Measurements from ENCODE around the gene KIF1A.

The KIF1A gene

DNA sequence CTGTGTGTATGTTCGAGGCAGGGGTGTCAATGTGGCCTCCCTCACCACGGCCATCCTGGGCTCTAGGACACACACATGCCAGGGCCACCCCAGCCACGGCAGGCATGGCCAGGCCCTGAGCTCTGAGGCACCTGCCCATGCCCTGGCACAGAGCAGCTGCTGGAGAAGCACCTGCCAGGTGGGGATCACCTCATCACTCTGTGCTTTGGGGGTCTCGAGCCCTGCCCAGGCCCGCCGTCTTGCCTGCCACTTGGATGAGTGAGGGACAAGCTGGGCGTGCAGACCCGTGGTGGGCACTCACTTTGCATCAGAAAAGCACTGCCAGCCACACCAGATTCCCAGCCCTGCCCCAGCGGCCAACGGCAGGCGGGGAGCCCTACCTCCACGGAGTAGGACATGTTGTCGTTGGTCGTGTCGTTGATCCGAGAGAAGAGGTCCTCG is 33.1 kb downstream of the KIF1A start:
- Histone ChIP-seq H3K9me3 (ENCODE audit: control insufficient read depth in 5 of 5, low read length in 5 of 5) (no peaks in the 10 kb centered on the region), H3K36me3 (ENCODE audit: control insufficient read depth in 5 of 5, insufficient read depth in 5 of 5, low read length in 5 of 5) (no peaks in the 10 kb centered on the region), H3K4me3 (ENCODE audit: low read depth in 1 of 5, low read length in 5 of 5) (no peak overlapping the region), H3K27me3 (ENCODE audit: control insufficient read depth in 5 of 5, insufficient read depth in 4 of 5, low read length in 5 of 5) (peaks cover 10 to 46% (median 30%) of the 10 kb centered on the region in 5 donors), H3K9ac (ENCODE audit: low read length in 5 of 5) (no peak overlapping the region), H3K4me1 (ENCODE audit: control insufficient read depth in 5 of 5, insufficient read depth in 5 of 5, low read length in 5 of 5) (no peaks in the 10 kb centered on the region), H3K27ac (ENCODE audit: low read depth, low read length) (no peak overlapping the region)

DNA sequence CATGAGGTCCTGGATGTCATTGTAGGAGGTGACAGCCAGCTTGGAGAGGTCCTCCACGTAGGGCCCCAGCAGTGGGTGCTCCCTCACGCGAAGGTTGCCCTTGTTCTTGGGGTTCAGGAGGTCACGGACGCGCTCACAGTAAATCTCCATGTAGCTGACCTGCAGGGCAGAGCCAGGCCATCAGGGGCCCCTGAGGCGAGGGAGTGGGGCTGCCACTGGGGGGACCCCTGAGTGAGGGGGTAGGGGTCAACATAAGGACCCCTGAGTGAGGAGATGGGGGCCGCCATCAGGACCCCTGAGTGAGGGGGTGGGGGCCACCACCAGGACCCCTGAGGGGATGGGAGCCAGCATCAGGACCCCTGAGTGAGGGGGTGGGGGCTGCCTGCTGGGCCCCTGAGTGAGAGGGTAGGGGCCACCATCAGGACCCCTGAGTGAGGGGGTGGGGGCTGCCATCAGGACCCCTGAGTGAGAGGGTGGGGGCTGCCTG is 33.6 kb downstream of the KIF1A start:
- H3K27ac ChIP-seq (ENCODE audit: low read depth, low read length) = no peak overlapping the region
- peaks cover 10 to 50% (median 34%) of the 10 kb centered on the region in 5 donors for H3K27me3 ChIP-seq (ENCODE audit: control insufficient read depth in 5 of 5, insufficient read depth in 4 of 5, low read length in 5 of 5)
- H3K36me3 ChIP-seq (ENCODE audit: control insufficient read depth in 5 of 5, insufficient read depth in 5 of 5, low read length in 5 of 5) = no peaks in the 10 kb centered on the region
- H3K9me3 ChIP-seq (ENCODE audit: control insufficient read depth in 5 of 5, low read length in 5 of 5) = peaks cover 0 to 2% (median 0%) of the 10 kb centered on the region in 5 donors
- no peak overlapping the region for H3K4me3 ChIP-seq (ENCODE audit: low read depth in 1 of 5, low read length in 5 of 5)
- H3K9ac ChIP-seq (ENCODE audit: low read length in 5 of 5) = no peak overlapping the region
- peaks cover 0 to 1% (median 0%) of the 10 kb centered on the region in 5 donors for H3K4me1 ChIP-seq (ENCODE audit: control insufficient read depth in 5 of 5, insufficient read depth in 5 of 5, low read length in 5 of 5)

DNA sequence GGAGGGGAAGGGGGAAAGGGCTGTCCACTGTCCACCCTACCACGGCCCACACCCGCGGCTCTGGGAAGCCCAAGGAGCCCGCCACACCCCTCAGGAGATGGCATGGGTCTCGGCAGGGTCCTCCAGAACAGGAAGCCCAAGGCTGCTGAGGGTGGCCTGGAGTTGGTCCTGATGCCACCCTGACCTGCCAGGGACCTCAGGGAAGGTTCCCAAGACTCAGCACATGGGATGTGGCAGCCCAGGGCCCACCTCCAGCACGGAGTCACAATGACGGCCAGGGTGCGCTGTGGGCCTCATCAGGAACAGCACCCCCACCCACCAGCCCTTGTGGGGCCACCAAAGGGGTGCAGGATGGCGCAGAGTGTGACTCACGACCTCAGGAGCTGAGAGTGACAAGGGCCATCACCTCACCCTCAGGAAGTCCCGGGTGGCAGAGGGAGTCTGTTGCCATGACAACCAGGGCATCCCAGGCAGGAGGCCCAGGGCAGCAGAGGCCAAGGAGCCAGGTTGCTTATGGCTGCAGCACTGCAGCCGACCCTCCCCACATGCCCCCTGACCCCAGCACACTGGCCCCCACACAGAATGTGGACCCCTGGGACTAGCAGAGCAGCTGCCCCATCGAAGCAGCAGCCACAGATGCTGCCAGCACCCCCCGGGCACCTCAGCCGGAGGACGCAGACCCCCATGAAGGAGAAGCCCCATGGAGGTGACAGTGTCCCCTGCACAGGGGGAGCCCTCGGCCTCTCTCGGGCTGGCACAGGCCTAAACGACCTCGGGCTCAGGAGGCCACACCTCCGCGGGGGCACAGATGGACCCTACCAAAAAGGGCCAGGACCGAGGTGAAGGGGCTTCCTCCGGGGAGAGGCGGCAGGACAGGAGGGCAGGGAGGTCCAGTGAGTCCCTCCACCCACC is 34.3 kb downstream of the KIF1A start:
- H3K27ac ChIP-seq (ENCODE audit: low read depth, low read length) = no peak overlapping the region
- no peak overlapping the region for H3K4me3 ChIP-seq (ENCODE audit: low read depth in 1 of 5, low read length in 5 of 5)
- H3K27me3 ChIP-seq (ENCODE audit: control insufficient read depth in 5 of 5, insufficient read depth in 4 of 5, low read length in 5 of 5) = peaks cover 10 to 50% (median 35%) of the 10 kb centered on the region in 5 donors
- H3K9ac ChIP-seq (ENCODE audit: low read length in 5 of 5) = no peak overlapping the region
- no peaks in the 10 kb centered on the region for H3K36me3 ChIP-seq (ENCODE audit: control insufficient read depth in 5 of 5, insufficient read depth in 5 of 5, low read length in 5 of 5)
- peaks cover 0 to 2% (median 0%) of the 10 kb centered on the region in 5 donors for H3K9me3 ChIP-seq (ENCODE audit: control insufficient read depth in 5 of 5, low read length in 5 of 5)
- peaks cover 0 to 1% (median 0%) of the 10 kb centered on the region in 5 donors for H3K4me1 ChIP-seq (ENCODE audit: control insufficient read depth in 5 of 5, insufficient read depth in 5 of 5, low read length in 5 of 5)

DNA sequence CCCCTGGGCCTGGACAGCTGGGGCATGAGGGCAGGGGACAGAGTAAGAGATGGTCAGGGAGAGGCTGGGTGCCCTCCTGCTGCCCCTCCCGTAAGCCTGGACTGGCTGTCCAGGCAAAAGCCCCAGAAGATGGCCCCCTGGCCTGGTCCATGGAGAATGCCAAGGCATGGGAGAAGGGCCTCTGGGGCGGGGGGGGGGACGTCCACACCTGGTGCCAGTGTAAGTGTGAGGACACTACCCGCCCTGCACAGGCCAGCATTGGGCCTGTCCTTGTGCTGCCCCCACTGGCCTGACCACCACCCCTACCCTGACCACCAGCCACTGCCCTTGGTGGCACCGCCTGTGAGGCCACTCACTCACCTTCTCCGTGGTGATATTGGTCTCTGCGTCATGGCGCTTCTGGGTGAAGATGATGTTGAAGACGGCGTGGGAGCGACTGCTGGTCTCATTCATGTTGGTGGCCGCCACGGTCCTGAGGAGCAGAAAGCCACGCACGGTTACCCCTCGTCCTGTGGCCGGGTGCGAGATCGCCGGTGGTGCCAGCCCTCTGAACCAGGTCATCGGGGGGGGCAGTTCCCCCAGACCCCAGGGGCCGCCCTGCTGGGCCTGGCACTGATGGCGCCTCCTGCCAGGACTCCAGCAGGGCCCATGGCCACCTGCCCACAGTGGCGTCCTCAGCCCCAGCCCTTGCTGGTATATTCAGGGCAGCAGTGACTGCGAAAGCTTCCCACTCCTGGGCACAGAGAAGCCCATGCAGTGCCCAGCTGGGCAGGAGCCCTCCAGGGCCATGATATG is 35.2 kb downstream of the KIF1A start:
- Histone ChIP-seq H3K9ac (ENCODE audit: low read length in 5 of 5) (no peak overlapping the region), H3K4me1 (ENCODE audit: control insufficient read depth in 5 of 5, insufficient read depth in 5 of 5, low read length in 5 of 5) (peaks cover 0 to 7% (median 3%) of the 10 kb centered on the region in 5 donors), H3K4me3 (ENCODE audit: low read depth in 1 of 5, low read length in 5 of 5) (no peak overlapping the region), H3K27ac (ENCODE audit: low read depth, low read length) (no peak overlapping the region), H3K36me3 (ENCODE audit: control insufficient read depth in 5 of 5, insufficient read depth in 5 of 5, low read length in 5 of 5) (no peaks in the 10 kb centered on the region), H3K27me3 (ENCODE audit: control insufficient read depth in 5 of 5, insufficient read depth in 4 of 5, low read length in 5 of 5) (peaks cover 10 to 53% (median 35%) of the 10 kb centered on the region in 5 donors), H3K9me3 (ENCODE audit: control insufficient read depth in 5 of 5, low read length in 5 of 5) (peaks cover 0 to 2% (median 0%) of the 10 kb centered on the region in 5 donors)

DNA sequence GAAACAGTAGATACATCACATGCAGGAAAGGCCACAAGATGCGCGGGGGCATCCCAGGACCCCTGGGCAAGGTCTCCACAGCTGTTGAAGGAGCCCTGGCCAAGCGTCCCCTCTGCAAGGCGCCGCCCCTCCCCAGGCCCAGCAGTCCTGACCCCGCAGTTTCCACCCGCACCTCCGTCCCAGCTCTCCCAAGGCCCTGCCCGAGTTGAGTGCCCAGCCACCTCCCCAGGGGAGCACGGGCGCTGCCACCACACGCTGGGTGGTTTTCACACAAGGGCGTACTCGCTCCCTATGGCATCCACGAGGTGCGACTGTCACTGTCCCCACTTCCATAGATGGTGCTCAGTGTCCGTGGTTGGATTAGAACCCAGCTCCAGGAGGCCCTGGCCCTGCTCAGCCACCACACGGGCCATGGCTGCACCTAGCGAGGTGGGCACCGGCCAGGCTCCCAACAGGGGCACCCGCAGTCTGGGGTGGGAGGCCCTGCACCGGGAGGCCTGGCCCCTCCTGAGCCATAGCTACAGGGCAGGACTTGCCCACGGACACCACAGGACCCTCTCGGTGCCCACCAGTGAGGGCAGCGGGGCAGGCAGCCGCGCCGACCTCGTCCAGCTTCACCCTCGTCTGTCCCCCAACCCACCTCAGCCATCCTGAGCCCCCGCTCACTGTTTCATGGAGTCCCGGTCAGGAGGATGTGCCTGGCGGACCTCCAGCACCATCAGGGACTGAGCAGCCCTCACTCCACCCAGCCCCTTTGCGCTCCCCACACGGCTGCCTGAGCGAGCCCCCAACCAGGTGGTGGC is 36.0 kb downstream of the KIF1A start:
- H3K27ac ChIP-seq (ENCODE audit: low read depth, low read length) = no peak overlapping the region
- peaks cover 0 to 7% (median 3%) of the 10 kb centered on the region in 5 donors for H3K4me1 ChIP-seq (ENCODE audit: control insufficient read depth in 5 of 5, insufficient read depth in 5 of 5, low read length in 5 of 5)
- no peak overlapping the region for H3K4me3 ChIP-seq (ENCODE audit: low read depth in 1 of 5, low read length in 5 of 5)
- peaks cover 10 to 56% (median 34%) of the 10 kb centered on the region in 5 donors for H3K27me3 ChIP-seq (ENCODE audit: control insufficient read depth in 5 of 5, insufficient read depth in 4 of 5, low read length in 5 of 5)
- peaks cover 0 to 2% (median 0%) of the 10 kb centered on the region in 5 donors for H3K9me3 ChIP-seq (ENCODE audit: control insufficient read depth in 5 of 5, low read length in 5 of 5)
- H3K9ac ChIP-seq (ENCODE audit: low read length in 5 of 5) = no peak overlapping the region
- H3K36me3 ChIP-seq (ENCODE audit: control insufficient read depth in 5 of 5, insufficient read depth in 5 of 5, low read length in 5 of 5) = no peaks in the 10 kb centered on the region

DNA sequence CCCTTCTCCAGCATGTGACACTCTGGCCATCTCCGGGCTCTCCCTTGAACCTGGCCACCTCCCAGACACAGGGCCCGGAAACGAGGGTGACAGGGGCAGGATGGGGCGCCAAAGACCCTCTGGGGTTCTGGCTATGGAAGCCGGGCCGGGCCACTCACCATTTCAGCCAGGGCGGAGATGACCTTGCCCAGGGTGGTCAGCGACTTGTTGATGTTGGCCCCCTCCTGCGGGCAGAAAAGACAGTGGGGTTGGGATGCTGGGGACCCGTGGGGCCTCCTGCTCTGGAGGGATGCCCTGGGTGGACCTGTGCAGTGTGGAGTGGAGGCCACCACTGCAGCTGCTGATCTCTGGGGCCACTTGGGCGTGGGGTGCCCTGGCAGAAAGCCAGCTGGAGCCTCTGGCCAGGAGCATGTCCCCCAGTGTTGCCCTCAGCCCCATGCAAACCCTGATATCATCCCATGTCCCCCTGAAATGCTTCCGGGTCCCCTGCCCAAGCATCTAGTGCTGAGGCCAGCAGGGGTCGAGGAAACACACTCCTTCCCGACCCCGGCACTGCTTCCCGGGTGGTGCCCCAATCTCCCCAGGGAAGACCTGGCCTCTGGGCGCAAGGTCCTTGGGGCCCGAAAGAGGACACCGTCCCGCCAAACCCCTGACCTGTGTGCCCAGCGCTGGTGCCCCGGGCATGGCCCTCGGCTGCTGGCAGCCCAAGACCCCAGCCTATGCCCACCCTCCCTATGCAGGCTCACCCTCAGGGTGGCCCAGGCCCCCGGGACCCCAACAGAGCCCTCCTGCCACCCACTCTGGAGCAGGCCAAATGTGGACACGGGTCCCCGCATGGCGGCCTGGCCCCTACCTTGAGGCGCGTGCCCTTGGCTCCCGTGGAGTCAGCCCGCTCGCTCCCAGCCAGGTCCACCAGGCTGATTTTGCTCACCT is 36.9 kb downstream of the KIF1A start:
- Histone ChIP-seq H3K4me1 (ENCODE audit: control insufficient read depth in 5 of 5, insufficient read depth in 5 of 5, low read length in 5 of 5) (peaks cover 0 to 7% (median 4%) of the 10 kb centered on the region in 5 donors), H3K36me3 (ENCODE audit: control insufficient read depth in 5 of 5, insufficient read depth in 5 of 5, low read length in 5 of 5) (no peaks in the 10 kb centered on the region), H3K27ac (ENCODE audit: low read depth, low read length) (no peak overlapping the region), H3K4me3 (ENCODE audit: low read depth in 1 of 5, low read length in 5 of 5) (no peak overlapping the region), H3K27me3 (ENCODE audit: control insufficient read depth in 5 of 5, insufficient read depth in 4 of 5, low read length in 5 of 5) (peaks cover 10 to 52% (median 37%) of the 10 kb centered on the region in 5 donors), H3K9me3 (ENCODE audit: control insufficient read depth in 5 of 5, low read length in 5 of 5) (peaks cover 0 to 5% (median 0%) of the 10 kb centered on the region in 5 donors), H3K9ac (ENCODE audit: low read length in 5 of 5) (no peak overlapping the region)

DNA sequence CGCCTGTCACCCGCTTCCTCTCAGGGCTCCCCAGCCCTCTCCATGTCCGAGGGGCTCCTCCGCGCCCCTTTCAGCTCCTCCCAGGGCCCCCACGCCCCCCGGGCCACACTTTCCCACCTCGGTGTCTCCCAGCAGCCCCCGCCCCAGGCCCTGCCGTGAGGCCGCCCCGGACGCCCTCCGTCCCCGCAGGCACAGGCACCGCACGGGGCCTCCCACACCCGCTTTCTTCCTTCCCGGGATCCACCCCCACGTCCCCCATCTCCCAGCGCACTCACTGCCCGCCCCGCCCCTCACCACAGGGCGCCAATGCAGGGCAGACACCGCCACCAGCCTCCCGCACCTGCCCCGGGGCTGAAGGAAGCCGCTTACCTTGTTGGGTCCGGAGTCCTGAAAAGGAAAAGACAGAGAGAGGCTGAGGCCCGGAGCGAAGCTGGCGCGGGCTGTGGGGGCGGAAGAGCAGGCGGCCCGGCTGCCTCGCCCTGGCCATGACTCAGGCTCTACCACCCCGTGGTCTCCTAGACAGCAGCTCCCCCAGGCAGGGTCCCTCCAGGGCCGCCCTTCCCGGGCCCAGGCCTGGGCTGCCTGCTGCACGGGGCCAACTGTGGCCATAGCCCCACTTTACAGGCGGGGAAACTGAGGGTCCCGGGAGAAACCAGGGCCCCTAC is 37.7 kb downstream of the KIF1A start:
- Histone ChIP-seq H3K9me3 (ENCODE audit: control insufficient read depth in 5 of 5, low read length in 5 of 5) (peaks cover 0 to 5% (median 0%) of the 10 kb centered on the region in 5 donors), H3K36me3 (ENCODE audit: control insufficient read depth in 5 of 5, insufficient read depth in 5 of 5, low read length in 5 of 5) (no peaks in the 10 kb centered on the region), H3K4me1 (ENCODE audit: control insufficient read depth in 5 of 5, insufficient read depth in 5 of 5, low read length in 5 of 5) (peaks cover 0 to 7% (median 5%) of the 10 kb centered on the region in 5 donors), H3K9ac (ENCODE audit: low read length in 5 of 5) (no peak overlapping the region), H3K4me3 (ENCODE audit: low read depth in 1 of 5, low read length in 5 of 5) (no peak overlapping the region), H3K27me3 (ENCODE audit: control insufficient read depth in 5 of 5, insufficient read depth in 4 of 5, low read length in 5 of 5) (peaks cover 13 to 53% (median 38%) of the 10 kb centered on the region in 5 donors), H3K27ac (ENCODE audit: low read depth, low read length) (no peak overlapping the region)

DNA sequence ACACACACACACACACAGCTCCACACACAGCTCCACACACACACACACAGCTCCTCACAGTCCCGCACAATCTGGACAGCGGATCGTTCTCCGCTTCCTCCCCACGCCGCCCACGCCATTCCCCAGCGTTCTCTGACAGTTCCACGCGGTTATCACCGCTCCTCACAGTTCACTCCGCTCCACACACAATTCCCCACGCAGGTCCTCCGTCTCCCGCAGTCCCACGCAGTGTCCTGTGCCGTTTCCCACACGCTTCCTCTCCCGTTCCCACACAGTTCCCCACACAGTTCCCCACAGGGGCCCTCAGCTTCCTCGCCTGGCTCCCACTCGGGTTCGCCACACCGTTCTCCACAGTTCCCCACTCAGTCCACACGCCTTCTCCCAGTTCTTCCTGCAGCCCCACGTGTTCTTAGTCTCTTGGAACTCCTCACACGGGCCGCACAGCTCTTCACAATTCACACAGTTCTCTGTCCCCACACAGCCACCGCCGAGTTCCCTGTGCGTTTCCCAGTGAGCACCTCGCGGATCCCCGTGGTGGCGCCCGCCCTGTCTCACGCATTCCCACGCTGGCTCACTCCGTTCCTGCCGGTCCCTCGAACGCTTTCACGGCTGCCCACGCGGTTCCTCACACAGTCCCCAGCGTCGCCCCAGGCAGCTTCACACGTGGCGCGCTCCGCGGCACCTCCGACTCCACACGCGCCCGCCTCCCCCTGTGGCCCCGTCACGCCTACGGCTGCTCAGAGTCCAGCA is 38.4 kb downstream of the KIF1A start:
- peaks cover 0 to 7% (median 5%) of the 10 kb centered on the region in 5 donors for H3K4me1 ChIP-seq (ENCODE audit: control insufficient read depth in 5 of 5, insufficient read depth in 5 of 5, low read length in 5 of 5)
- no peaks in the 10 kb centered on the region for H3K36me3 ChIP-seq (ENCODE audit: control insufficient read depth in 5 of 5, insufficient read depth in 5 of 5, low read length in 5 of 5)
- peaks cover 13 to 46% (median 36%) of the 10 kb centered on the region in 5 donors for H3K27me3 ChIP-seq (ENCODE audit: control insufficient read depth in 5 of 5, insufficient read depth in 4 of 5, low read length in 5 of 5)
- no peak overlapping the region for H3K9ac ChIP-seq (ENCODE audit: low read length in 5 of 5)
- no peak overlapping the region for H3K4me3 ChIP-seq (ENCODE audit: low read depth in 1 of 5, low read length in 5 of 5)
- H3K9me3 ChIP-seq (ENCODE audit: control insufficient read depth in 5 of 5, low read length in 5 of 5) = peaks cover 0 to 5% (median 0%) of the 10 kb centered on the region in 5 donors
- H3K27ac ChIP-seq (ENCODE audit: low read depth, low read length) = no peak overlapping the region

All from subcutaneous abdominal adipose tissue (tissue), 5 donors.